ENCODE data around the gene TLE6. TPM values are rescaled to one million over a fixed set of nuclear protein-coding genes. Genes with fewer than 3 reads are reported as not detected.

The TLE6 gene
- total RNA-seq, 2 donors from 2014 or later, result 5.3 to 7.8 TPM

- H3K36me3 ChIP-seq, result no peaks in the 10 kb centered on the region
- no peaks in the 10 kb centered on the region for H3K9me3 ChIP-seq
- H3K4me3 ChIP-seq, result no peak overlapping the region
- no peak for DNase-seq (ENCODE audit: low spot score)
- peak; percentile 11 for ATAC-seq (ENCODE audit: insufficient number of reproducible peaks, low FRiP score, low read depth)
- no peak overlapping the region for H3K27ac ChIP-seq
- H3K4me1 ChIP-seq (ENCODE audit: control insufficient read depth in 1 of 2, low read depth in 2 of 2), result peaks cover 23 to 24% of the 10 kb centered on the region in 2 donors
- no peaks in the 10 kb centered on the region for H3K27me3 ChIP-seq (replicated peaks; ENCODE audit: insufficient read depth)
- no peak for TF ChIP-seq CTCF (IDR thresholded peaks at IDR 0.05)
These were observed 2.9 kb upstream of the TLE6 start for GRCh38 chr19:2974342-2975041.

- H3K27ac ChIP-seq, result no peak overlapping the region
- no peak for ATAC-seq (ENCODE audit: insufficient number of reproducible peaks, low FRiP score, low read depth)
These were observed 759 bp upstream of the TLE6 start for GRCh38 chr19:2976609-2977000.

GRCh38 chr19:2977746-2978138 is 378 bp downstream of the TLE6 start:
- H3K9me3 ChIP-seq, result no peaks in the 10 kb centered on the region
- ATAC-seq (ENCODE audit: insufficient number of reproducible peaks, low FRiP score, low read depth), result no peak
- DNase-seq (ENCODE audit: low spot score), result no peak
- H3K4me1 ChIP-seq (ENCODE audit: control insufficient read depth in 1 of 2, low read depth in 2 of 2), result peaks cover 27 to 31% of the 10 kb centered on the region in 2 donors
- no peaks in the 10 kb centered on the region for H3K27me3 ChIP-seq (replicated peaks; ENCODE audit: insufficient read depth)
- peak overlapping the region in 1 of 2 donors; percentile 41 for H3K27ac ChIP-seq
- no peak for TF ChIP-seq CTCF (IDR thresholded peaks at IDR 0.05)
- peak overlapping the region; percentile 69 for H3K4me3 ChIP-seq
- H3K36me3 ChIP-seq, result no peaks in the 10 kb centered on the region

More at GRCh38 chr19:2976609-2977000, 759 bp upstream of the TLE6 start:
- no peaks in the 10 kb centered on the region for H3K27me3 ChIP-seq (replicated peaks; ENCODE audit: insufficient read depth)
- H3K4me1 ChIP-seq (ENCODE audit: control insufficient read depth in 1 of 2, low read depth in 2 of 2), result peaks cover 23 to 24% of the 10 kb centered on the region in 2 donors
- no peak for DNase-seq (ENCODE audit: low spot score)
- no peaks in the 10 kb centered on the region for H3K9me3 ChIP-seq
- H3K4me3 ChIP-seq, result peak overlapping the region; percentile 69
- TF ChIP-seq CTCF (IDR thresholded peaks at IDR 0.05), result no peak
- no peaks in the 10 kb centered on the region for H3K36me3 ChIP-seq

DNA sequence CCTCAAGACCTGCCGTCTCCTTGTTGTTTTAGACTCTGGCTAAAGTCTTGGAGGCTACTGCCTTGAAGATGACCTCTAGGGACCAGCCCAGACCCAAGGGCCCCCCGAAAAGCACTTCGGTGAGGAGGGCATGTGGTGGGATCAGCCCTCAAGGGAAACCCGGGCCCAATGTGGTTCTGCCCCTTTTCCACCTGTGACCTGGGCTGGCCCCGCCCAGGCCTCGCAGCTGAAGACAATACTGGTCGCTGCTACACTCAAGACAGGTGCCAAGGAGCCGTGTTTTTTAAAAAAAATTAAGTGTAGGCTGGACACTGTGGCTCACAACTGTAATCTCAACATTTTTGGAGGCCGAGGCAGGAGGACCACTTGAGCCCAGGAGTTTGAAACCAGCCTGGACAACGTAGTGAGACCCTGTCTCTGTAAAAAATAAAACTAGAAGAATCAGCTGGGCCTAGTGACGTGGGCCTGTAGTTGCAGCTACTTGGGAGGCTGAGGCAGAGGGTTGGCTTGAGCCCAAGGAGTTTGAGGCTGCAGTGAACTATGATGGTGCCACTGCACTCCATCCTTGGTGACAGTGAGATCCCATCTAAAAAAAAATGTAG is 903 bp downstream of the TLE6 start:
- no peak overlapping the region for H3K4me3 ChIP-seq
- ATAC-seq (ENCODE audit: insufficient number of reproducible peaks, low FRiP score, low read depth), result no peak
- no peak for DNase-seq (ENCODE audit: low spot score)
- H3K27ac ChIP-seq, result peak overlapping the region in 1 of 2 donors; percentile 41
- H3K4me1 ChIP-seq (ENCODE audit: control insufficient read depth in 1 of 2, low read depth in 2 of 2), result peaks cover 30 to 35% of the 10 kb centered on the region in 2 donors
- no peaks in the 10 kb centered on the region for H3K9me3 ChIP-seq
- no peak for TF ChIP-seq CTCF (IDR thresholded peaks at IDR 0.05)
- no peaks in the 10 kb centered on the region for H3K36me3 ChIP-seq
- no peaks in the 10 kb centered on the region for H3K27me3 ChIP-seq (replicated peaks; ENCODE audit: insufficient read depth)

DNA sequence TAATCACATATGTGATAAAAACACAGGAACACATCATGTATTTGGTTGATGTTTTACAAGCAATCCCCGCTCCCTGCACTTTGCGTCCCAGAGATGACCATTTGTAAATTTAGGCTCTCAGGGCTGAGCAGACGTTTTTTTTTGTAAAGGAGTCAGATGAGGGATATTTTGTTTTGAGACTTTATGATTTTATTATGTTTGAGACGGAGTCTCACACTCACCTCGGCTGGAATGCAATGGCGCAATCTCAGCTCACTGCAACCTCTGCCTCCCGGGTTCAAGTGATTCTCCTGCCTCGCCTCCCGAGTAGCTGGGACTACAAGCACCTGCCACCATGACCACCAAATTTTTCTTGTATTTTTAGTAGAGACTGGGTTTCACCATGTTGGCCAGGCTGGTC is 1.4 kb downstream of the TLE6 start:
- TF ChIP-seq CTCF (IDR thresholded peaks at IDR 0.05), result no peak
- Histone ChIP-seq H3K27me3 (replicated peaks; ENCODE audit: insufficient read depth) (no peaks in the 10 kb centered on the region), H3K36me3 (no peaks in the 10 kb centered on the region), H3K9me3 (no peaks in the 10 kb centered on the region), H3K27ac (peak overlapping the region in 1 of 2 donors; percentile 41), H3K4me3 (no peak overlapping the region), H3K4me1 (ENCODE audit: control insufficient read depth in 1 of 2, low read depth in 2 of 2) (peaks cover 33 to 40% of the 10 kb centered on the region in 2 donors)
- no peak for ATAC-seq (ENCODE audit: insufficient number of reproducible peaks, low FRiP score, low read depth)
- DNase-seq (ENCODE audit: low spot score), result no peak
